Measurements from ENCODE around the gene LCAT. TPM values are rescaled to one million over a fixed set of nuclear protein-coding genes. Genes with fewer than 3 reads are reported as not detected.

Gene LCAT
- total and polyA plus RNA-seq, 3 experiments from 2014 or later, result 0.74 to 12.8 (median 12.7) TPM

Other genes with a start within 250 kb of the LCAT start
- 10 to 100 TPM; 21.3 to 23.7 TPM for gene GFOD2, start 224.8 kb downstream of the LCAT start, total RNA-seq
- 11.2 TPM for gene GFOD2, start 224.8 kb downstream of the LCAT start, polyA plus RNA-seq
- gene RANBP10, start 137.6 kb downstream of the LCAT start, total RNA-seq, result 10 to 100 TPM; 18.9 to 20.0 TPM
- gene RANBP10, start 137.6 kb downstream of the LCAT start, polyA plus RNA-seq, result 11.1 TPM
- gene TSNAXIP1, start 137.2 kb downstream of the LCAT start, total RNA-seq, result 1 to 10 TPM; 1.2 to 1.5 TPM
- 0.13 TPM for gene TSNAXIP1, start 137.2 kb downstream of the LCAT start, polyA plus RNA-seq
- 10 to 100 TPM; 52.6 to 55.1 TPM for gene THAP11, start 101.8 kb downstream of the LCAT start, total RNA-seq
- gene THAP11, start 101.8 kb downstream of the LCAT start, polyA plus RNA-seq, result 153 TPM
- gene NUTF2, start 97.2 kb downstream of the LCAT start, total RNA-seq, result 100 to 1,000 TPM; 181 TPM
- gene NUTF2, start 97.2 kb downstream of the LCAT start, polyA plus RNA-seq, result 129 TPM
- 10 to 100 TPM; 56.5 to 58.6 TPM for gene CENPT, start 96.4 kb downstream of the LCAT start, total RNA-seq
- gene CENPT, start 96.4 kb downstream of the LCAT start, polyA plus RNA-seq, result 14.3 TPM
- gene EDC4, start 71.1 kb downstream of the LCAT start, total RNA-seq, result 100 to 1,000 TPM; 105 to 108 TPM
- gene EDC4, start 71.1 kb downstream of the LCAT start, polyA plus RNA-seq, result 30.1 TPM
- gene NRN1L, start 59.2 kb downstream of the LCAT start, total RNA-seq, result under 1 TPM in 1 of 2 experiments, not detected in 1; 0.97 TPM
- gene NRN1L, start 59.2 kb downstream of the LCAT start, polyA plus RNA-seq, result 0.83 TPM
- gene PSKH1, start 50.9 kb downstream of the LCAT start, total RNA-seq, result 10 to 100 TPM; 13.6 to 14.5 TPM
- 27.0 TPM for gene PSKH1, start 50.9 kb downstream of the LCAT start, polyA plus RNA-seq
- gene CTRL, start 12.3 kb downstream of the LCAT start, total RNA-seq, result 1 to 10 TPM; 4.1 to 4.9 TPM
- 1.5 TPM for gene CTRL, start 12.3 kb downstream of the LCAT start, polyA plus RNA-seq
- gene PSMB10, start 7.3 kb downstream of the LCAT start, total RNA-seq, result 100 to 1,000 TPM; 176 to 189 TPM
- 518 TPM for gene PSMB10, start 7.3 kb downstream of the LCAT start, polyA plus RNA-seq
- 10 to 100 TPM; 30.6 to 34.1 TPM for gene SLC12A4, start 24.5 kb upstream of the LCAT start, total RNA-seq
- gene SLC12A4, start 24.5 kb upstream of the LCAT start, polyA plus RNA-seq, result 5.1 TPM
- gene DPEP3, start 36.4 kb upstream of the LCAT start, total RNA-seq, result under 1 TPM; 0.18 TPM
- gene DPEP3, start 36.4 kb upstream of the LCAT start, polyA plus RNA-seq, result 0.10 TPM
- gene DPEP2, start 55.4 kb upstream of the LCAT start, total RNA-seq, result 1 to 10 TPM; 6.2 to 6.4 TPM
- gene DPEP2, start 55.4 kb upstream of the LCAT start, polyA plus RNA-seq, result 34.0 TPM
- gene DPEP2NB, start 71.8 kb upstream of the LCAT start, total RNA-seq, result not detected
- gene DPEP2NB, start 71.8 kb upstream of the LCAT start, polyA plus RNA-seq, result not detected
- 10 to 100 TPM; 28.3 to 29.2 TPM for gene DDX28, start 79.1 kb upstream of the LCAT start, total RNA-seq
- 31.5 TPM for gene DDX28, start 79.1 kb upstream of the LCAT start, polyA plus RNA-seq
- gene DUS2, start 79.2 kb upstream of the LCAT start, total RNA-seq, result 10 to 100 TPM; 31.3 to 32.2 TPM
- gene DUS2, start 79.2 kb upstream of the LCAT start, polyA plus RNA-seq, result 15.3 TPM
- 10 to 100 TPM; 91.1 to 95.9 TPM for gene NFATC3, start 141.2 kb upstream of the LCAT start, total RNA-seq
- gene NFATC3, start 141.2 kb upstream of the LCAT start, polyA plus RNA-seq, result 120 TPM

All from CD8-positive, alpha-beta memory T cell (primary cell).